KOPT-K1 (cell line): ENCODE measurements around the gene CUEDC1.

ENCODE experiments used
- H3K27ac ChIP-seq: fragments of 200-600 bp; sonication (generic); 2 replicates; pipeline ENCODE4 v1.5.1; 2016; ENCODE audit warnings: antibody characterized with exemption, mild to moderate bottlenecking, low read depth, low read length; ENCODE audit not compliant: poor library complexity, severe bottlenecking
- H3K36me3 ChIP-seq: fragments of 200-600 bp; sonication (generic); 2 replicates; pipeline ENCODE4 v1.5.1; 2017; ENCODE audit warnings: antibody characterized with exemption, mild to moderate bottlenecking, low read length, moderate library complexity; ENCODE audit not compliant: insufficient read depth
- H3K9me3 ChIP-seq: fragments of 200-600 bp; sonication (generic); 2 replicates; pipeline ENCODE4 v1.5.1; 2017; ENCODE audit warnings: antibody characterized with exemption, low read length, mild to moderate bottlenecking; ENCODE audit not compliant: insufficient read depth, poor library complexity, severe bottlenecking

The CUEDC1 gene

GRCh38 chr17:57879437-57880085, 75.7 kb downstream of the CUEDC1 start:
- Histone ChIP-seq H3K36me3 (no peaks in the 10 kb centered on the region), H3K9me3 (no peaks in the 10 kb centered on the region), H3K27ac (no peak overlapping the region)

GRCh38 chr17:57877803-57878377, 77.3 kb downstream of the CUEDC1 start:
- H3K27ac ChIP-seq: no peak overlapping the region
- no peaks in the 10 kb centered on the region for H3K9me3 ChIP-seq
- H3K36me3 ChIP-seq: no peaks in the 10 kb centered on the region

GRCh38 chr17:57876866-57877237, 78.4 kb downstream of the CUEDC1 start:
- Histone ChIP-seq H3K27ac (peak overlapping the region; percentile 71), H3K9me3 (no peaks in the 10 kb centered on the region), H3K36me3 (no peaks in the 10 kb centered on the region)

- Histone ChIP-seq H3K27ac (peak overlapping the region; percentile 71), H3K36me3 (no peaks in the 10 kb centered on the region), H3K9me3 (no peaks in the 10 kb centered on the region)
These were observed 79.0 kb downstream of the CUEDC1 start for GRCh38 chr17:57876023-57876865.

GRCh38 chr17:57875290-57876022, 79.8 kb downstream of the CUEDC1 start:
- no peaks in the 10 kb centered on the region for H3K36me3 ChIP-seq
- H3K27ac ChIP-seq: peak overlapping the region; percentile 71
- no peaks in the 10 kb centered on the region for H3K9me3 ChIP-seq

- no peaks in the 10 kb centered on the region for H3K9me3 ChIP-seq
- peak overlapping the region; percentile 71 for H3K27ac ChIP-seq
- no peaks in the 10 kb centered on the region for H3K36me3 ChIP-seq
These were observed 80.5 kb downstream of the CUEDC1 start for GRCh38 chr17:57874434-57875289.

- no peaks in the 10 kb centered on the region for H3K36me3 ChIP-seq
- no peaks in the 10 kb centered on the region for H3K9me3 ChIP-seq
- peak overlapping the region; percentile 71 for H3K27ac ChIP-seq
These were observed 81.2 kb downstream of the CUEDC1 start for GRCh38 chr17:57874058-57874419.

GRCh38 chr17:57873261-57874057, 81.8 kb downstream of the CUEDC1 start:
- Histone ChIP-seq H3K27ac (peak overlapping the region; percentile 71), H3K36me3 (no peaks in the 10 kb centered on the region), H3K9me3 (no peaks in the 10 kb centered on the region)

GRCh38 chr17:57872536-57872935, 82.7 kb downstream of the CUEDC1 start:
- Histone ChIP-seq H3K27ac (no peak overlapping the region), H3K36me3 (no peaks in the 10 kb centered on the region)

GRCh38 chr17:57871863-57872262, 83.3 kb downstream of the CUEDC1 start:
- Histone ChIP-seq H3K36me3 (no peaks in the 10 kb centered on the region), H3K9me3 (no peaks in the 10 kb centered on the region), H3K27ac (peak overlapping the region; percentile 15)

More at GRCh38 chr17:57872536-57872935, 82.7 kb downstream of the CUEDC1 start:
- no peaks in the 10 kb centered on the region for H3K9me3 ChIP-seq

GRCh38 chr17:57871155-57871554, 84.1 kb downstream of the CUEDC1 start:
- Histone ChIP-seq H3K27ac (no peak overlapping the region), H3K36me3 (no peaks in the 10 kb centered on the region), H3K9me3 (no peaks in the 10 kb centered on the region)

GRCh38 chr17:57870283-57870635, 85.0 kb downstream of the CUEDC1 start:
- Histone ChIP-seq H3K36me3 (no peaks in the 10 kb centered on the region), H3K9me3 (no peaks in the 10 kb centered on the region), H3K27ac (no peak overlapping the region)

GRCh38 chr17:57869617-57870282, 85.5 kb downstream of the CUEDC1 start:
- Histone ChIP-seq H3K27ac (peak overlapping the region; percentile 70), H3K9me3 (no peaks in the 10 kb centered on the region), H3K36me3 (no peaks in the 10 kb centered on the region)
